Liver (tissue), 3 donors: ENCODE results near the gene GABBR2.

ENCODE experiments used
- SP1 ChIP-seq: IDR thresholded peaks from 2 replicates; pipeline ENCODE4 v1.6.1; 2018; ENCODE audit warnings: antibody characterized with exemption, mild to moderate bottlenecking
- TF ChIP-seq, protein P1 (sequence below): fragments of 150-350 bp; IDR thresholded peaks from 2 replicates; pipeline ENCODE4 v1.5.1; 2017; ENCODE audit warnings: improper control_type of control experiment, low read depth, low read length; ENCODE audit not compliant: missing input control
- TF ChIP-seq, protein P2 (sequence below): IDR thresholded peaks from 2 replicates; pipeline ENCODE4 v1.6.1; 2016; ENCODE audit warnings: antibody characterized with exemption
- donor health status: healthy.
- donor health status: healthy.

DNA sequence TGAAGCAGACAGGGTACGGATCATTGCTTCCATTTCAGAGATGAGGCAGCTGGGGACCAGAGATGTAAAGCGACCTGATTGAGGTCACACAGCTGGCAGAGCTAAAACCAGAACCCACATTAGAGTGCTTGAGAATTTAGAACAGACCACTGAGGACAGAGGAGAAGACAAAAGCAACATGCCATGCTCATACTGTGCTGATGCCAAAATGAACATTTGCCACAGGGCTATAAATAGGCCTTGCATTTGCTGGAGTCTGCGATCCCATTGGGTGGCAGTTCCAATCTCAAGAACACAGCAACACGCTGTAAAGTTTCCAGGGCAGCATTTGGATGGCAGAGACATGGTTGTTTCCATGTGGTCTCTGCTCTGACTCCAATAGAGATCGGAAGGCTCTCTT is 230.9 kb downstream of the GABBR2 start:
- TF ChIP-seq, protein P1, sequence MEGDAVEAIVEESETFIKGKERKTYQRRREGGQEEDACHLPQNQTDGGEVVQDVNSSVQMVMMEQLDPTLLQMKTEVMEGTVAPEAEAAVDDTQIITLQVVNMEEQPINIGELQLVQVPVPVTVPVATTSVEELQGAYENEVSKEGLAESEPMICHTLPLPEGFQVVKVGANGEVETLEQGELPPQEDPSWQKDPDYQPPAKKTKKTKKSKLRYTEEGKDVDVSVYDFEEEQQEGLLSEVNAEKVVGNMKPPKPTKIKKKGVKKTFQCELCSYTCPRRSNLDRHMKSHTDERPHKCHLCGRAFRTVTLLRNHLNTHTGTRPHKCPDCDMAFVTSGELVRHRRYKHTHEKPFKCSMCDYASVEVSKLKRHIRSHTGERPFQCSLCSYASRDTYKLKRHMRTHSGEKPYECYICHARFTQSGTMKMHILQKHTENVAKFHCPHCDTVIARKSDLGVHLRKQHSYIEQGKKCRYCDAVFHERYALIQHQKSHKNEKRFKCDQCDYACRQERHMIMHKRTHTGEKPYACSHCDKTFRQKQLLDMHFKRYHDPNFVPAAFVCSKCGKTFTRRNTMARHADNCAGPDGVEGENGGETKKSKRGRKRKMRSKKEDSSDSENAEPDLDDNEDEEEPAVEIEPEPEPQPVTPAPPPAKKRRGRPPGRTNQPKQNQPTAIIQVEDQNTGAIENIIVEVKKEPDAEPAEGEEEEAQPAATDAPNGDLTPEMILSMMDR: no peak
- TF ChIP-seq, protein P2, sequence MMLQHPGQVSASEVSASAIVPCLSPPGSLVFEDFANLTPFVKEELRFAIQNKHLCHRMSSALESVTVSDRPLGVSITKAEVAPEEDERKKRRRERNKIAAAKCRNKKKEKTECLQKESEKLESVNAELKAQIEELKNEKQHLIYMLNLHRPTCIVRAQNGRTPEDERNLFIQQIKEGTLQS: no peak
- no peak for TF ChIP-seq SP1
